SHP77 treated with DMSO at 0.1 percent for 48 hours (cell line): ENCODE results near the gene OOSP3.
"Not testable (repeated sequence)": the region's sequence is repeated elsewhere in the genome, so short reads cannot be mapped to it uniquely, and the experiment has no call there.

ENCODE experiments used
- DNase-seq: peaks from one replicate; lab custom pipeline; 2025; lab: John Stamatoyannopoulos, UW

The OOSP3 gene

GRCh38 chr11:59877325-59877724 lies 1.3 kb upstream of the OOSP3 start:
- DNase-seq: no peak

GRCh38 chr11:59877784-59878183 lies 798 bp upstream of the OOSP3 start:
- DNase-seq: no peak

- DNase-seq: no peak
Observed at GRCh38 chr11:59879567-59879966, 985 bp downstream of the OOSP3 start.

GRCh38 chr11:59883597-59883996 lies 5.0 kb downstream of the OOSP3 start:
- no peak for DNase-seq

GRCh38 chr11:59887156-59887555 lies 8.6 kb downstream of the OOSP3 start:
- not testable (repeated sequence) for DNase-seq

- no peak for DNase-seq
Observed at GRCh38 chr11:59891781-59892181, 13.2 kb downstream of the OOSP3 start.

GRCh38 chr11:59894616-59895015 lies 16.0 kb downstream of the OOSP3 start:
- DNase-seq: no peak

- no peak for DNase-seq
Observed at GRCh38 chr11:59898046-59898445, 19.5 kb downstream of the OOSP3 start.

GRCh38 chr11:59898650-59899049 lies 20.1 kb downstream of the OOSP3 start:
- DNase-seq: no peak

GRCh38 chr11:59899532-59899931 lies 20.9 kb downstream of the OOSP3 start:
- no peak for DNase-seq

- DNase-seq: no peak
Observed at GRCh38 chr11:59900366-59901126, 22.0 kb downstream of the OOSP3 start.

GRCh38 chr11:59901306-59901705 lies 22.7 kb downstream of the OOSP3 start:
- DNase-seq: no peak

- DNase-seq: not testable (repeated sequence)
Observed at GRCh38 chr11:59903569-59903968, 25.0 kb downstream of the OOSP3 start.

- no peak for DNase-seq
Observed at GRCh38 chr11:59918480-59918879, 39.9 kb downstream of the OOSP3 start.

- no peak for DNase-seq
Observed at GRCh38 chr11:59918987-59919589, 40.5 kb downstream of the OOSP3 start.

GRCh38 chr11:59923813-59924212 lies 45.2 kb downstream of the OOSP3 start:
- DNase-seq: no peak

- no peak for DNase-seq
Observed at GRCh38 chr11:59931688-59932087, 53.1 kb downstream of the OOSP3 start.

- DNase-seq: no peak
Observed at GRCh38 chr11:59938132-59938531, 59.5 kb downstream of the OOSP3 start, which contains the start of gene OOSP1. Gene OOSP1, plus strand, starts transcription at chr11:59938432. Its CDS starts 23 bp downstream, at chr11:59938455.

GRCh38 chr11:59938718-59939117 lies 60.1 kb downstream of the OOSP3 start:
- DNase-seq: no peak

- DNase-seq: no peak
Observed at GRCh38 chr11:59939482-59939881, 60.9 kb downstream of the OOSP3 start.

GRCh38 chr11:59941091-59941490 lies 62.5 kb downstream of the OOSP3 start:
- DNase-seq: no peak

- DNase-seq: no peak
Observed at GRCh38 chr11:59943997-59944714, 65.6 kb downstream of the OOSP3 start.

- no peak for DNase-seq
Observed at GRCh38 chr11:59944720-59945119, 66.1 kb downstream of the OOSP3 start.
